ENCODE data around the gene ASTN2.

ASTN2 gene

DNA sequence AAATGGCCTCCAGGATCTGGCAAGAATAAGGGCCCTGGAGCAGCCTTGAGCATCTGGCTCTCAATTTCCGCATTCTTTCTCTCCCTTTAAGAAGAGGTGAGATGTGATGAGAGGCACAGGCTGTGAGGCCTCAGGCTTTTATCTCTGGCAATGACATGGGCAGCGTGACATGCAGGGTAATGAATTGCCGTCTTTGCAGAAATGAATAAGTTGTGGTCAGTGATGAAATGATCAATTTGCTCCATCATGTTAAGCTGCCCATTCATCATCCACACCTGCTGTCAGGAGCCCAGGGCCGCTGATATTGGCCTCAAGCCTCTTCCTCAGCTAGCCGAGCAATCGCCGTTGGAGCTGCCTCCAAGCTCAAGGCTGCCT, 462.4 kb downstream of the ASTN2 start:
- TF ChIP-seq YY1 (IDR thresholded peaks at IDR 0.05; ENCODE audit: insufficient read depth, insufficient read length) (no peak), ZNF274 (IDR thresholded peaks at IDR 0.05; ENCODE audit: low read depth, low read length) (no peak), SUZ12 (IDR thresholded peaks at IDR 0.05; ENCODE audit: extremely low read depth, insufficient read depth, insufficient read length) (no peak)
- Histone ChIP-seq H3K4me1 (ENCODE audit: insufficient read depth, insufficient read length) (no peaks in the 10 kb centered on the region), H3K9me3 (ENCODE audit: insufficient read depth, low read length) (no peaks in the 10 kb centered on the region), H3K27me3 (ENCODE audit: insufficient read depth, insufficient read length) (no peaks in the 10 kb centered on the region), H3K36me3 (ENCODE audit: insufficient read depth, insufficient read length, low read length) (no peaks in the 10 kb centered on the region), H3K4me3 (ENCODE audit: insufficient read length, low read depth) (no peak overlapping the region), H3K9ac (ENCODE audit: insufficient read length, low read depth) (no peak overlapping the region)
- no peak for DNase-seq (ENCODE audit: low read depth, low spot score)

DNA sequence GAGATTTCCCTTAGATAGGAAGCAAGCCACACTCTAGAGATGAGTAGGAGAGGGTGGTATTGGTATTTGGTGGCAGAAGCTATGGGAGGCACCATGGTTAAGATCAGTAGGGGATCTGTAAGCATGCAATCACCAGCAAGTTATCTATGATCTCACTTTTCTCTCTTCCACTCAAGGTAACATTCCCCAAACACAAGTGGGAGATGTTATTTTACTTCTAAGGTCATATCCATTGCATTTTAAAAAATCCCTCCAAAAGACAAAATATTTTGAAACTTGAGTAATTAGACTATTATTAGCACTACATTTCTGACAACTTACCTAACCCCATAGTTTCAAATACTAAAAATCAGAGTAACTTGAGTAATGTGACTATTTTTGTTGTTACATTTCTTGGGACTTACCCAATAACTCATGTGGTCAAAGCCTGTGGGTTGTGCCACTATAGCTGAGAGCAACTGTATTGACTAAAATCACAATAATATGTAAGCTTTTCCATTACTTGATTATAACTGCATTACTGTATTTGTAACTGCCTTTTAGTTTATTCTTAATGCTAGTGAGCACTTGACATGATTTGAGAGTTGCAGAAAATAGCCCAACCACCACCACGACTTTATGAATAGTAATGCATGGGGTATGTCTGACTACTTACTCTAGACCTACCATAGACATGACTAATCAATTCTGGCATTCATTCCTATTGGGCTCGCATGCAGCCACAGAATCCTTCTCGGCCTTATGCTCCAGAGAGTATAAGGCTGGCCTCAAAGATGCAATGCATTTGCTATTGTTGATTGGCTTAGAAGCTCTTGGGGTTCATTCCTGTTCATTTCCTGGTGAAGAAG, 463.0 kb downstream of the ASTN2 start:
- Histone ChIP-seq H3K27me3 (ENCODE audit: insufficient read depth, insufficient read length) (no peaks in the 10 kb centered on the region), H3K4me3 (ENCODE audit: insufficient read length, low read depth) (no peak overlapping the region), H3K4me1 (ENCODE audit: insufficient read depth, insufficient read length) (no peaks in the 10 kb centered on the region), H3K9me3 (ENCODE audit: insufficient read depth, low read length) (no peaks in the 10 kb centered on the region), H3K36me3 (ENCODE audit: insufficient read depth, insufficient read length, low read length) (no peaks in the 10 kb centered on the region), H3K9ac (ENCODE audit: insufficient read length, low read depth) (no peak overlapping the region)
- DNase-seq (ENCODE audit: low read depth, low spot score): no peak
- TF ChIP-seq YY1 (IDR thresholded peaks at IDR 0.05; ENCODE audit: insufficient read depth, insufficient read length) (no peak), SUZ12 (IDR thresholded peaks at IDR 0.05; ENCODE audit: extremely low read depth, insufficient read depth, insufficient read length) (no peak), ZNF274 (IDR thresholded peaks at IDR 0.05; ENCODE audit: low read depth, low read length) (no peak)

DNA sequence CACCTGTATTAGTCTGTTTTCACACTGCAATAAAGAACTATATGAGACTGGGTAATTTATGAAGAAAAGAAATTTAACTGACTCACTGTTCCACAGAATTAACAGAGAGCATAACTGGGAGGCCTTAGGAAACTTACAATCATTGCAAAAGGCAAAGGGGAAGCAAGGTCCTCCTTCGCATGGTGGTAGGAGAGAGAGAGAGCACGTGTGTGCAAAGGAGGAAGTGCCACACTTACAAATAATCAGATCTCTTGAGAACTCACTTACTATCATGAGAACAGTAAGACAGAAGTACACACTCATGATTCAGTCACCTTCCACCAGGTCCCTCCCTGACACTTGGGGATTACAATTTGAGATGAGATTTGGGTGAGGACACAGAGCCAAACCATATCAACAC, 469.0 kb downstream of the ASTN2 start:
- H3K27me3 ChIP-seq (ENCODE audit: insufficient read depth, insufficient read length): no peaks in the 10 kb centered on the region
- no peak overlapping the region for H3K9ac ChIP-seq (ENCODE audit: insufficient read length, low read depth)
- TF ChIP-seq ZNF274 (IDR thresholded peaks at IDR 0.05; ENCODE audit: low read depth, low read length) (no peak), SUZ12 (IDR thresholded peaks at IDR 0.05; ENCODE audit: extremely low read depth, insufficient read depth, insufficient read length) (no peak), YY1 (IDR thresholded peaks at IDR 0.05; ENCODE audit: insufficient read depth, insufficient read length) (no peak)
- no peaks in the 10 kb centered on the region for H3K36me3 ChIP-seq (ENCODE audit: insufficient read depth, insufficient read length, low read length)
- no peak overlapping the region for H3K4me3 ChIP-seq (ENCODE audit: insufficient read length, low read depth)
- no peak for DNase-seq (ENCODE audit: low read depth, low spot score)
- no peaks in the 10 kb centered on the region for H3K9me3 ChIP-seq (ENCODE audit: insufficient read depth, low read length)
- no peaks in the 10 kb centered on the region for H3K4me1 ChIP-seq (ENCODE audit: insufficient read depth, insufficient read length)

DNA sequence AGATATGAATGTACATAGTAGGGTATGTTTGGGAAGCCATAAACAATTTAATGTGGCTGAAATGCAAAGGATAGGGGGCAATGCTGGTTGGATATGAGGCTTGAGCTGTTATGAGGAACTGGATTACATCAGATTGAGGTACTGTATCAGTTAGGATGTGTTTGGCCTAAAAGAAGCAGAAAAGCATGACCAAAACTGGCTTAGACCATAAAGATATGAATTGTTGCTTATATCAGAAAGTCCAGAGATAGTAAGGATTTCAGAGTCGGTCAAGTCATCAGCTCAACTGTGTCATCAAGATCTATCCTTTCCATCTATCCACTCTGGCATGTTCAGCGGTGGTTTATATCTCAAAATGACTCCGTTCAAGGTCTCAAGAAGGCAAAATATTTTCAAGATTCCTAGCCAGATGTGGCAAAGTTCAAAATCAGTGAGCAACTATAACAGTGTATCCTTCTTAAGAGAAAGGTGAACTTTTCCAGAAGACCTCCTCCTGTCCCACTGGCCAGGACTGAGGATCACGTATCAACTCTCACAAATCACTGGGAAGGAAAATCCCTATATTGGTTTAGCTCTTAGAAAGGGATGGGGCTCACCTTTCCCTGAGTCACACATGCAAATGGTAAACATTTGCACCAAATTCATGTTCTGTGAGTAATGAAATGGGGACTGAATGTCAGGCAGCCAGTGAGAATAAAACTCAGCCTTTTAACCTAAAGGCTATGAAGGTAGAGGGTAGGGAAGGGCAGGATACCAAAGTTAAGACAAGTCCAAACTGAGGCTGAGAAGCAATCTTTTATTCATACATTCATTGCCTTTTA, 469.9 kb downstream of the ASTN2 start:
- Histone ChIP-seq H3K4me3 (ENCODE audit: insufficient read length, low read depth) (no peak overlapping the region), H3K4me1 (ENCODE audit: insufficient read depth, insufficient read length) (no peaks in the 10 kb centered on the region), H3K9me3 (ENCODE audit: insufficient read depth, low read length) (no peaks in the 10 kb centered on the region), H3K36me3 (ENCODE audit: insufficient read depth, insufficient read length, low read length) (no peaks in the 10 kb centered on the region), H3K9ac (ENCODE audit: insufficient read length, low read depth) (no peak overlapping the region), H3K27me3 (ENCODE audit: insufficient read depth, insufficient read length) (no peaks in the 10 kb centered on the region)
- TF ChIP-seq YY1 (IDR thresholded peaks at IDR 0.05; ENCODE audit: insufficient read depth, insufficient read length) (no peak), SUZ12 (IDR thresholded peaks at IDR 0.05; ENCODE audit: extremely low read depth, insufficient read depth, insufficient read length) (no peak), ZNF274 (IDR thresholded peaks at IDR 0.05; ENCODE audit: low read depth, low read length) (no peak)
- DNase-seq (ENCODE audit: low read depth, low spot score): no peak

DNA sequence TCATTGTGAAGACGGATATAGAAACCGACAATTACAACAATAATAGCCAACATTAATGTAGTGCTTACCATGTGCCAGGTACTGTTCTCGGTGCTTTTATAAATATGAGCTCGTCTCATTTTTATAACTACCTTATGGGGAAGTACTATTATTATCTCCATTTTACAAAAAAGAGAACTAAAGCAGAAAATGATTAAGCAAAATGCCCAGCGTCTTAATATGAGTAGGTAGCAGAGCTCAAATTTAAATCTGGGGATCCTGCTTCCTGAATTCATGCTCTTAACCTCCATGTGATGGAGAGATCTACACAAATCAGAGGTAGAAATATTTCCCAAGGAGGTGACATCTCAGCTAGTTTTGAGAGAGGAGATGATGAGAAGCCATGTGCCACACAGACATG, 470.9 kb downstream of the ASTN2 start:
- DNase-seq (ENCODE audit: low read depth, low spot score): no peak
- Histone ChIP-seq H3K36me3 (ENCODE audit: insufficient read depth, insufficient read length, low read length) (no peaks in the 10 kb centered on the region), H3K4me1 (ENCODE audit: insufficient read depth, insufficient read length) (no peaks in the 10 kb centered on the region), H3K9ac (ENCODE audit: insufficient read length, low read depth) (no peak overlapping the region), H3K9me3 (ENCODE audit: insufficient read depth, low read length) (no peaks in the 10 kb centered on the region), H3K27me3 (ENCODE audit: insufficient read depth, insufficient read length) (no peaks in the 10 kb centered on the region), H3K4me3 (ENCODE audit: insufficient read length, low read depth) (no peak overlapping the region)
- TF ChIP-seq ZNF274 (IDR thresholded peaks at IDR 0.05; ENCODE audit: low read depth, low read length): no peak
- no peak for TF ChIP-seq YY1 (IDR thresholded peaks at IDR 0.05; ENCODE audit: insufficient read depth, insufficient read length)
- TF ChIP-seq SUZ12 (IDR thresholded peaks at IDR 0.05; ENCODE audit: extremely low read depth, insufficient read depth, insufficient read length): no peak

DNA sequence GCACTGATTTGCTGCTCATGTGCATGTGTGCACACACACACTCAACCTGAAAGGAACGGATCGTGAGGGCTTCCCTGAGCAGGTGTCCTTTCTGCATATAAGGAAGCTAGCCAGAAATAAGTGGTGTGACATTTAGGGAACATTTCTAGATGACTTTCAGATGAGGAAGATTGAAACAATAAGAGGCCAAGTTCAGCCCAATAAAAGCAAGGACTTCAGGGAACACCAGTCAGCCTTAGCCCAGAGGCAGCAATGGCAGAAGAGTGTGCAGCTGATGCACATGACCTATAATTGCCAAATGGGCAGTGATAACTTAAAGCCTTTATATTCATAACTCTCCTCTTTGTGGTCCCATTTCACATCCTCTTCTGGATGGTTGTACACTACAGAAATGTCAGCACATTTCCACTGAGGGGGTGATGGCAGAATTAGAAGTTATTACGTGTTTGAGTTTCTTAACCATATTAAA, 472.2 kb downstream of the ASTN2 start:
- no peak for DNase-seq (ENCODE audit: low read depth, low spot score)
- Histone ChIP-seq H3K9ac (ENCODE audit: insufficient read length, low read depth) (no peak overlapping the region), H3K4me1 (ENCODE audit: insufficient read depth, insufficient read length) (no peaks in the 10 kb centered on the region), H3K27me3 (ENCODE audit: insufficient read depth, insufficient read length) (no peaks in the 10 kb centered on the region), H3K4me3 (ENCODE audit: insufficient read length, low read depth) (no peak overlapping the region), H3K36me3 (ENCODE audit: insufficient read depth, insufficient read length, low read length) (no peaks in the 10 kb centered on the region), H3K9me3 (ENCODE audit: insufficient read depth, low read length) (no peaks in the 10 kb centered on the region)
- TF ChIP-seq YY1 (IDR thresholded peaks at IDR 0.05; ENCODE audit: insufficient read depth, insufficient read length) (no peak), SUZ12 (IDR thresholded peaks at IDR 0.05; ENCODE audit: extremely low read depth, insufficient read depth, insufficient read length) (no peak), ZNF274 (IDR thresholded peaks at IDR 0.05; ENCODE audit: low read depth, low read length) (no peak)

DNA sequence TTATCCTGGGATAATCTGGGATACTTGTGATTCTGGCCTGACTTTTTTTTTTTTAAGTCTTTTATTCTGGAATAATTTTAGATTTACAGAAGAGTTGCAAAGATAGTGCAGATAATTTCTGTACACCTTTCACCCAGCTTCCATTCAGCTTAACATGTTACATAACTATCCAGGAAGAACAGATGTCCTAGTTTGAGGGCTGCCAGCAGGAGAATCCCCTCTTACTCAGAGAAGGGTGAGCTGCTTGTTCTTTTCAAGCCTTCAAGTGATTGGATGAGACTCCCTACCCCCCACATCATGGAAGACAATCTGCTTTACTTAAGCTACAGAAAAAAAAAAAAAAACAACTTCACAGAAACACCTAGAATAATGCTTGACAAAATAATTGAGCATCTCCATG, 473.6 kb downstream of the ASTN2 start:
- Histone ChIP-seq H3K4me1 (ENCODE audit: insufficient read depth, insufficient read length) (no peaks in the 10 kb centered on the region), H3K9me3 (ENCODE audit: insufficient read depth, low read length) (no peaks in the 10 kb centered on the region), H3K4me3 (ENCODE audit: insufficient read length, low read depth) (no peak overlapping the region), H3K36me3 (ENCODE audit: insufficient read depth, insufficient read length, low read length) (no peaks in the 10 kb centered on the region), H3K27me3 (ENCODE audit: insufficient read depth, insufficient read length) (no peaks in the 10 kb centered on the region), H3K9ac (ENCODE audit: insufficient read length, low read depth) (no peak overlapping the region)
- DNase-seq (ENCODE audit: low read depth, low spot score): no peak
- TF ChIP-seq YY1 (IDR thresholded peaks at IDR 0.05; ENCODE audit: insufficient read depth, insufficient read length) (no peak), ZNF274 (IDR thresholded peaks at IDR 0.05; ENCODE audit: low read depth, low read length) (no peak), SUZ12 (IDR thresholded peaks at IDR 0.05; ENCODE audit: extremely low read depth, insufficient read depth, insufficient read length) (no peak)

Measured in NT2/D1 (cell line).